HepG2 (cell line): ENCODE results near the gene CGB5. TPM values are rescaled to one million over a fixed set of nuclear protein-coding genes. Genes with fewer than 3 reads are reported as not detected.

Experiments
- ATAC-seq: fragments of 200-7000 bp; cut with Tn5 transposase; 3 replicates; pipeline ENCODE4 v1.9.1; 2020; ENCODE audit warnings: mild to moderate bottlenecking, moderate library complexity
- BruUV-seq: library from RNA; stranded (reverse); fragments of 400-500 nt; replicated peaks from 2 replicates; lab custom pipeline; 2021; lab: Mats Ljungman, UMichigan
- CTCF ChIA-PET: fragments of 300-600 bp; formaldehyde crosslinking; extraction: SDS; loops from one replicate; lab custom pipeline; 2021; ENCODE audit warnings: low total read pairs, inconsistent platforms, low intra/inter-chr PET ratio; lab: Yijun Ruan, JAX
- POLR2A ChIA-PET: fragments of 350-600 bp; sonication (Branson Sonifier 250); formaldehyde crosslinking; loops from one replicate; lab custom pipeline; 2020; ENCODE audit warnings: antibody characterized with exemption, inconsistent platforms; lab: Yijun Ruan, JAX
- DNase-seq: peaks from one replicate; pipeline ENCODE4 v3.0.0-alpha.2; 2015; ENCODE audit warnings: low spot score
- FAIRE-seq: peaks from 3 replicates; lab custom pipeline; 2011; peaks lifted over from hg19 to GRCh38; lab: Jason Lieb, UNC
- H2AFZ ChIP-seq: one replicate; pipeline ENCODE4 v1.6.1; 2011; ENCODE audit warnings: low read length, inconsistent platforms
- H3K27ac ChIP-seq: fragments of 300-600 bp; 3 replicates; pipeline ENCODE4 v1.8.0; 2011; ENCODE audit warnings: mixed run types, mild to moderate bottlenecking, mixed read lengths, low read length, inconsistent platforms; ENCODE audit not compliant: insufficient read depth; ENCODE audit errors: extremely low read length
- H3K27me3 ChIP-seq, 2 experiments: fragments of 200-600 bp in 1 of 2; 2 replicates in 1 of 2; 3 replicates in 1 of 2; pipeline versions ENCODE4 v1.6.0 to v1.8.0; 2011; ENCODE audit warnings: low read length in 2 of 2, mild to moderate bottlenecking in 2 of 2, moderate library complexity in 2 of 2, inconsistent platforms in 1 of 2; ENCODE audit not compliant: insufficient read depth in 2 of 2, control insufficient read depth in 1 of 2
- H3K36me3 ChIP-seq, 2 experiments: fragments of 200-600 bp in 1 of 2; replicated peaks in 1 of 2; 2 replicates in 1 of 2; 3 replicates in 1 of 2; pipeline versions ENCODE4 v1.5.1 to v1.8.0; 2011; ENCODE audit warnings: low read length in 2 of 2, inconsistent platforms in 1 of 2; ENCODE audit not compliant: insufficient read depth in 2 of 2, control insufficient read depth in 1 of 2
- H3K4me1 ChIP-seq: 2 replicates; pipeline ENCODE4 v1.5.1; 2012; ENCODE audit warnings: low read length, inconsistent platforms; ENCODE audit not compliant: insufficient read depth
- H3K4me2 ChIP-seq: 2 replicates; pipeline ENCODE4 v1.6.0; 2011; ENCODE audit warnings: low read depth, low read length, inconsistent platforms
- H3K4me3 ChIP-seq, 3 experiments: fragments of 200-600 bp in 1 of 3; sonication (generic), shearing (Covaris generic) in 1 of 3; replicated peaks in 1 of 3; 2 replicates each; pipeline ENCODE4 v1.5.1; 2011 to 2016; ENCODE audit warnings: low read length in 3 of 3, inconsistent platforms in 2 of 3, low read depth in 2 of 3, mild to moderate bottlenecking in 2 of 3, control low read depth in 1 of 3, mixed read lengths in 1 of 3; ENCODE audit not compliant: insufficient read depth in 1 of 3
- H3K79me2 ChIP-seq: one replicate; pipeline ENCODE4 v1.6.1; 2011; ENCODE audit warnings: low read length, inconsistent platforms; ENCODE audit not compliant: insufficient read depth
- H3K9ac ChIP-seq: 2 replicates; pipeline ENCODE4 v1.6.0; 2011; ENCODE audit warnings: mild to moderate bottlenecking, low read depth, low read length, inconsistent platforms; ENCODE audit not compliant: insufficient read depth
- H3K9me3 ChIP-seq: 2 replicates; pipeline ENCODE4 v1.5.1; 2012; ENCODE audit warnings: mild to moderate bottlenecking, low read length
- H4K20me1 ChIP-seq: 2 replicates; pipeline ENCODE4 v1.6.0; 2011; ENCODE audit warnings: inconsistent platforms, mild to moderate bottlenecking, low read length, moderate library complexity; ENCODE audit not compliant: insufficient read depth
- CEBPB ChIP-seq: IDR thresholded peaks from 2 replicates; pipeline ENCODE4 v1.6.1; 2011; ENCODE audit warnings: low read depth, low read length, improper control_type of control experiment, borderline replicate concordance
- FOXC1 ChIP-seq: sonication (generic); formaldehyde crosslinking; IDR thresholded peaks from 2 replicates; pipeline ENCODE4 v1.8.0; 2022; ENCODE audit warnings: mild to moderate bottlenecking, missing genetic modification reagents, borderline replicate concordance
- GZF1 ChIP-seq: sonication (generic); formaldehyde crosslinking; IDR thresholded peaks from 2 replicates; pipeline ENCODE4 v1.5.1; 2020; ENCODE audit warnings: mild to moderate bottlenecking, missing genetic modification reagents
- HDAC1 ChIP-seq: sonication (generic); formaldehyde crosslinking; IDR thresholded peaks from 2 replicates; pipeline ENCODE4 v1.5.1; 2020; ENCODE audit warnings: mild to moderate bottlenecking, missing genetic modification reagents
- KAT8 ChIP-seq: IDR thresholded peaks from 2 replicates; pipeline ENCODE4 v1.6.1; 2016; ENCODE audit warnings: missing genetic modification reagents, missing compliant biosample characterization
- MTF2 ChIP-seq: sonication (generic); formaldehyde crosslinking; IDR thresholded peaks from 2 replicates; pipeline ENCODE4 v1.5.0; 2020; ENCODE audit warnings: missing genetic modification reagents, borderline replicate concordance
- NCOA5 ChIP-seq: sonication (generic); formaldehyde crosslinking; IDR thresholded peaks from 2 replicates; pipeline ENCODE4 v1.4.0; 2020; ENCODE audit warnings: missing genetic modification reagents
- NKX3-1 ChIP-seq: sonication (generic); formaldehyde crosslinking; IDR thresholded peaks from 2 replicates; pipeline ENCODE4 v1.5.0; 2020; ENCODE audit warnings: missing genetic modification reagents
- SMARCE1 ChIP-seq: fragments of 450-650 bp; IDR thresholded peaks from 2 replicates; pipeline ENCODE4 v1.6.1; 2017; ENCODE audit warnings: borderline replicate concordance
- ZBTB7B ChIP-seq: sonication (generic); formaldehyde crosslinking; IDR thresholded peaks from 2 replicates; pipeline ENCODE4 v1.4.0; 2020; ENCODE audit warnings: missing genetic modification reagents
- ZFP36 ChIP-seq: fragments of 150-350 bp; IDR thresholded peaks from 2 replicates; pipeline ENCODE4 v1.6.1; 2018; ENCODE audit warnings: borderline replicate concordance, low read length, low read depth; ENCODE audit not compliant: partially characterized antibody
- ZFP37 ChIP-seq: sonication (generic); formaldehyde crosslinking; IDR thresholded peaks from 2 replicates; pipeline ENCODE4 v1.4.0; 2020; ENCODE audit warnings: missing genetic modification reagents, borderline replicate concordance
- ZNF44 ChIP-seq: sonication (generic); formaldehyde crosslinking; IDR thresholded peaks from 2 replicates; pipeline ENCODE4 v1.5.1; 2020; ENCODE audit warnings: mild to moderate bottlenecking, missing genetic modification reagents
- ZNF484 ChIP-seq: sonication (generic); formaldehyde crosslinking; IDR thresholded peaks from 2 replicates; pipeline ENCODE4 v1.5.1; 2020; ENCODE audit warnings: mild to moderate bottlenecking, low read depth, missing genetic modification reagents, borderline replicate concordance
- ZNF569 ChIP-seq: sonication (generic); formaldehyde crosslinking; IDR thresholded peaks from 2 replicates; pipeline ENCODE4 v1.5.0; 2020; ENCODE audit warnings: mild to moderate bottlenecking, missing genetic modification reagents, moderate library complexity, borderline replicate concordance
- WGBS: methylation state at CpG from one replicate; pipeline ENCODE4 v1.1.6; 2017; ENCODE audit warnings: low lambda C conversion rate; 5-methylcytosine and 5-hydroxymethylcytosine counted together
- in situ Hi-C: cut with HindIII; loops from 2 replicates; pipeline ENCODE4 v1.10.0; 2017; ENCODE audit warnings: low pct_unique_long_range_greater_than_20kb; ENCODE audit not compliant: extremely low pct_ligation_motif_present
- intact Hi-C: fragments of 100-400 bp; cut with micrococcal nuclease; formaldehyde crosslinking; loops from one replicate; pipeline ENCODE4 v1.10.0; 2022; ENCODE audit not compliant: unreplicated experiment
- polyA plus RNA-seq, 8 experiments: library from polyadenylated mRNA; depleted of rRNA in 3 of 8; stranded (reverse) in 7 of 8; unstranded in 1 of 8; fragments of >200 nt; fragmentation: Illumina TruSeq in 4 of 8; extraction: Trizol in 4 of 8; gene quantifications; 2 replicates each; pipeline versions ENCODE4 v1.2.1 to v1.2.3, GENCODE V29; 2011 to 2016; ENCODE audit warnings: low read depth in 4 of 8, missing spikeins in 1 of 8, mixed read lengths in 1 of 8; ENCODE audit not compliant: insufficient read depth in 1 of 8
- total RNA-seq, 5 experiments: library from RNA; depleted of rRNA; stranded (reverse); fragments of >200 nt; fragmentation: Illumina TruSeq; extraction: Trizol; gene quantifications; 2 replicates each; pipeline ENCODE4 v1.2.3, GENCODE V29; 2016; ENCODE audit warnings: low read depth in 1 of 5
- TF ChIP-seq, protein P1 (sequence below): sonication (generic); formaldehyde crosslinking; IDR thresholded peaks from 2 replicates; pipeline ENCODE4 v1.4.0; 2020; ENCODE audit warnings: mild to moderate bottlenecking, missing genetic modification reagents
- TF ChIP-seq, protein P2 (sequence below): sonication (generic); formaldehyde crosslinking; IDR thresholded peaks from 2 replicates; pipeline ENCODE4 v1.4.0; 2020; ENCODE audit warnings: missing genetic modification reagents
- TF ChIP-seq, protein P3 (sequence below): sonication (generic); formaldehyde crosslinking; conservative IDR thresholded peaks from 2 replicates; pipeline ENCODE4 v1.8.0; 2022; ENCODE audit warnings: low read depth, missing genetic modification reagents
- TF ChIP-seq, protein P4 (sequence below): sonication (generic); formaldehyde crosslinking; IDR thresholded peaks from 2 replicates; pipeline ENCODE4 v1.4.0; 2020; ENCODE audit warnings: missing genetic modification reagents, low read depth, mild to moderate bottlenecking, borderline replicate concordance

CGB5 gene
- total and polyA plus RNA-seq, 2 of the 13 experiments (the other 11 are each of a cell fraction or from before 2014, with no cell fraction given), result not detected

DNA sequence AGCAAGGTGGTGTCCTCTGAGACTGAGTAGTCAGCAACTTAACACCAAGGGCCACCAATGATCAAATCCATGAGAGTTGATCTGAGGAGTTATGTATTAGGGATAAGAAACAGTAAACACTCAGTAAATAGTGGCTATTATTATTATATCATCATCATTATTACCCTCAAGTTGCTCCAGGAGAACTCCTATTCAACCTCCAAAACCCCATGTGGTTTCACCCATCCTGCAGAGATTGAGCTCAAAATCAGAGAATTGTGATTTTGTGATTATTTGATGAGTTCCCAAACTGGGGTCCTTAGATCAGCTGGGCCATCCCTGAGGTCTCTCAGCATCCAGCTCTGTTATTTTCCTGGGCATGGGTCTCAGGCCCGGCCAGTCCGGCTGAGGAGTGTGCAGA, 17.4 kb downstream of the CGB5 start:
- H3K4me2 ChIP-seq, result no peak overlapping the region
- ATAC-seq (no peak), FAIRE-seq (no peak), DNase-seq (no peak)
- H2AFZ ChIP-seq, result no peak overlapping the region
- no peaks in the 10 kb centered on the region for H3K9me3 ChIP-seq
- intact Hi-C loops, result no loop called here
- POLR2A ChIA-PET, result no interaction called here
- peaks cover 7 to 64% of the 10 kb centered on the region in 2 experiments; a peak in 4 of 5 replicates for H3K27me3 ChIP-seq
- in situ Hi-C loops, result no loop called here
- TF ChIP-seq, protein P1, sequence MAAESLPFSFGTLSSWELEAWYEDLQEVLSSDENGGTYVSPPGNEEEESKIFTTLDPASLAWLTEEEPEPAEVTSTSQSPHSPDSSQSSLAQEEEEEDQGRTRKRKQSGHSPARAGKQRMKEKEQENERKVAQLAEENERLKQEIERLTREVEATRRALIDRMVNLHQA (CRISPR knock-in tag), result no peak
- TF ChIP-seq HDAC1 (no peak), ZFP37 (CRISPR knock-in tag) (no peak), SMARCE1 (no peak), CEBPB (no peak), KAT8 (CRISPR knock-in tag) (no peak), NKX3-1 (CRISPR knock-in tag) (no peak), FOXC1 (no peak), ZNF569 (CRISPR knock-in tag) (no peak), ZFP36 (no peak), ZNF44 (no peak), ZNF484 (CRISPR knock-in tag) (no peak), MTF2 (CRISPR knock-in tag) (no peak), GZF1 (CRISPR knock-in tag) (no peak), ZBTB7B (no peak), NCOA5 (CRISPR knock-in tag) (no peak)
- TF ChIP-seq, protein P2, sequence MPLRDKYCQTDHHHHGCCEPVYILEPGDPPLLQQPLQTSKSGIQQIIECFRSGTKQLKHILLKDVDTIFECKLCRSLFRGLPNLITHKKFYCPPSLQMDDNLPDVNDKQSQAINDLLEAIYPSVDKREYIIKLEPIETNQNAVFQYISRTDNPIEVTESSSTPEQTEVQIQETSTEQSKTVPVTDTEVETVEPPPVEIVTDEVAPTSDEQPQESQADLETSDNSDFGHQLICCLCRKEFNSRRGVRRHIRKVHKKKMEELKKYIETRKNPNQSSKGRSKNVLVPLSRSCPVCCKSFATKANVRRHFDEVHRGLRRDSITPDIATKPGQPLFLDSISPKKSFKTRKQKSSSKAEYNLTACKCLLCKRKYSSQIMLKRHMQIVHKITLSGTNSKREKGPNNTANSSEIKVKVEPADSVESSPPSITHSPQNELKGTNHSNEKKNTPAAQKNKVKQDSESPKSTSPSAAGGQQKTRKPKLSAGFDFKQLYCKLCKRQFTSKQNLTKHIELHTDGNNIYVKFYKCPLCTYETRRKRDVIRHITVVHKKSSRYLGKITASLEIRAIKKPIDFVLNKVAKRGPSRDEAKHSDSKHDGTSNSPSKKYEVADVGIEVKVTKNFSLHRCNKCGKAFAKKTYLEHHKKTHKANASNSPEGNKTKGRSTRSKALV, result no peak
- TF ChIP-seq, protein P3, sequence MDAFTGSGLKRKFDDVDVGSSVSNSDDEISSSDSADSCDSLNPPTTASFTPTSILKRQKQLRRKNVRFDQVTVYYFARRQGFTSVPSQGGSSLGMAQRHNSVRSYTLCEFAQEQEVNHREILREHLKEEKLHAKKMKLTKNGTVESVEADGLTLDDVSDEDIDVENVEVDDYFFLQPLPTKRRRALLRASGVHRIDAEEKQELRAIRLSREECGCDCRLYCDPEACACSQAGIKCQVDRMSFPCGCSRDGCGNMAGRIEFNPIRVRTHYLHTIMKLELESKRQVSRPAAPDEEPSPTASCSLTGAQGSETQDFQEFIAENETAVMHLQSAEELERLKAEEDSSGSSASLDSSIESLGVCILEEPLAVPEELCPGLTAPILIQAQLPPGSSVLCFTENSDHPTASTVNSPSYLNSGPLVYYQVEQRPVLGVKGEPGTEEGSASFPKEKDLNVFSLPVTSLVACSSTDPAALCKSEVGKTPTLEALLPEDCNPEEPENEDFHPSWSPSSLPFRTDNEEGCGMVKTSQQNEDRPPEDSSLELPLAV (CRISPR knock-in tag), result no peak
- TF ChIP-seq, protein P4, sequence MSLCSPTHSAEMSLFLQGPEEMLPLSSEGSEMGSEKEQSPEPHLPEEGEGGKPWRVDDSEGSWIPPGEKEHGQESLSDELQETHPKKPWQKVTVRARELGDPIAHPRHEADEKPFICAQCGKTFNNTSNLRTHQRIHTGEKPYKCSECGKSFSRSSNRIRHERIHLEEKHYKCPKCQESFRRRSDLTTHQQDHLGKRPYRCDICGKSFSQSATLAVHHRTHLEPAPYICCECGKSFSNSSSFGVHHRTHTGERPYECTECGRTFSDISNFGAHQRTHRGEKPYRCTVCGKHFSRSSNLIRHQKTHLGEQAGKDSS (CRISPR knock-in tag), result no peak
- CTCF ChIA-PET, result no interaction called here
- H3K79me2 ChIP-seq, result no peaks in the 10 kb centered on the region
- H4K20me1 ChIP-seq, result no peaks in the 10 kb centered on the region
- H3K4me1 ChIP-seq, result peaks cover 21% of the 10 kb centered on the region
- no TSS peak for BruUV-seq
- no peak overlapping the region for H3K9ac ChIP-seq
- H3K27ac ChIP-seq, result no peak overlapping the region
- WGBS, result 43% methylated on average over 2 of the region's 2 CpGs
- no peaks in the 10 kb centered on the region for H3K36me3 ChIP-seq
- H3K4me3 ChIP-seq, result no peak overlapping the region
